Effector memory CD8-positive, alpha-beta T cell (primary cell): Measurements from ENCODE around the gene C6orf141.

Experiments used
- ATAC-seq: fragments of 150-1000 bp; cut with Tn5 transposase; replicated peaks from 2 replicates; pipeline ENCODE4 v1.10.0; 2021; ENCODE audit warnings: mild to moderate bottlenecking, moderate library complexity
- DNase-seq, 3 experiments: peaks; one replicate each; pipeline ENCODE4 v3.0.0; 2021
- H3K27ac Mint-ChIP-seq, 2 donors: one replicate each; pipeline ENCODE4 v1.8.0; 2022; ENCODE audit warnings: mild to moderate bottlenecking in 2 of 2, mixed read lengths in 2 of 2, moderate library complexity in 2 of 2
- H3K27me3 Mint-ChIP-seq, 2 donors: one replicate each; pipeline ENCODE4 v1.8.0; 2022; ENCODE audit warnings: mixed read lengths in 2 of 2
- H3K36me3 Mint-ChIP-seq: one replicate; pipeline ENCODE4 v1.8.0; 2022; ENCODE audit warnings: mild to moderate bottlenecking, moderate library complexity, mixed read lengths; ENCODE audit not compliant: insufficient read depth
- H3K4me1 Mint-ChIP-seq, 2 donors: one replicate each; pipeline ENCODE4 v1.8.0; 2022; ENCODE audit warnings: low read depth in 2 of 2, mixed read lengths in 2 of 2
- H3K4me3 Mint-ChIP-seq, 2 donors: one replicate each; pipeline ENCODE4 v1.8.0; 2022; ENCODE audit warnings: mild to moderate bottlenecking in 2 of 2, mixed read lengths in 2 of 2, moderate library complexity in 2 of 2
- H3K9me3 Mint-ChIP-seq, 2 donors: one replicate each; pipeline ENCODE4 v1.8.0; 2022; ENCODE audit warnings: mixed read lengths in 2 of 2

C6orf141 gene

DNA sequence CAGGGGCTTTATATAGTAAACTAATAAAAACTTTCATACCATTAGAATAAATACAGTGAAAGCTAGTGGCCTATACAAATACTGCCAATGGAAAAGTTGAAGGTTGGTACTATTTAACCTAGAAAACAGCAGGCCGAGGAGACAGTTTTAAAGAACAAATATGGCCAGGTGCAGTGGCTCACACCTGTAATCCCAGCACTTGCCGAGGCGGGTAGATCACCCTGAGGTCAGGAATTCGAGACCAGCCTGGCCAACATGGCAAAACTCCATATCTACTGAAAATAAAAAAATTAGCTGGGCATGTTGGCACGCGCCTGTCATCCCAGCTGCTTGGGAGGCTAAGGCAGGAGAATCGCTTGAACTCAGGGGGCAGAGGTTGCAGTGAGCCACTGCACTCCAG, 25.9 kb upstream of the C6orf141 start:
- no peak overlapping the region for H3K27ac Mint-ChIP-seq
- no peak for ATAC-seq
- DNase-seq = no peak
- H3K27me3 Mint-ChIP-seq = peaks cover 4 to 8% of the 10 kb centered on the region in 2 donors
- H3K4me1 Mint-ChIP-seq = no peaks in the 10 kb centered on the region
- no peaks in the 10 kb centered on the region for H3K9me3 Mint-ChIP-seq
- H3K4me3 Mint-ChIP-seq = no peak overlapping the region
- H3K36me3 Mint-ChIP-seq = no peaks in the 10 kb centered on the region

DNA sequence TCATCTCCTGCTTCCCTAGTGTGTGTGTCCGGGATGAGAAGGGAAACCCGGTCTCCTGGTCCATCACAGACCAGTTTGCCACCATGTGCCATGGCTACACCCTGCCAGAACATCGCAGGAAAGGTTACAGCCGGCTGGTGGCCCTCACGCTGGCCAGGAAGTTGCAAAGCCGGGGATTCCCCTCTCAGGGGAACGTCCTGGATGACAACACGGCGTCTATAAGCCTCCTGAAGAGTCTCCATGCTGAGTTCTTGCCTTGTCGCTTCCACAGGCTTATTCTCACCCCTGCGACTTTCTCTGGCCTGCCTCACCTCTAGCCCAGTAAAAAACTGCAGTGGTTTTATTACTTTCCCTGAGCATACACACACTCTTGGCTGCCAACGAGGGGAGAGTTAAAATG, 23.9 kb upstream of the C6orf141 start:
- no peak overlapping the region for H3K27ac Mint-ChIP-seq
- no peaks in the 10 kb centered on the region for H3K4me1 Mint-ChIP-seq
- H3K4me3 Mint-ChIP-seq = no peak overlapping the region
- ATAC-seq (no peak), DNase-seq (no peak)
- H3K9me3 Mint-ChIP-seq = no peaks in the 10 kb centered on the region
- H3K27me3 Mint-ChIP-seq = peaks cover 10% of the 10 kb centered on the region in 2 donors
- no peaks in the 10 kb centered on the region for H3K36me3 Mint-ChIP-seq

DNA sequence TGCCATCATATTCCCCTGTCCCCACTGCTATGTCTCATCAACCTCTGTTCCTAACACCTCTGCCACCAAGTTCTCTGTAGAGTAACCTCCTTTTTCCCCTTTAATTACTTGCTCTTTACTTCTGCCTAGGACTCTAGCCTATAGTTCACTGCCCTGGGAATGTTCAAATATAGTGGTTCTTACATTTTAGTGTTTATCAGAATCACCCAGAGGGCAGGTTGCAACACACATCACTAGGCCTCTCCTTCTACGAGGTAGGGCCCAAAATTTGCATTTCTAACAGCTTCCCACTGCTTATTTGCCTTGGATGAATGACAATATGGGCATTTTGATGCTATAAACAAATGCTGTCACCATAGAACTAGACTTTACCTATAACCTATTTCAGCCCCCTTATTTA, 23.1 kb upstream of the C6orf141 start:
- DNase-seq (no peak), ATAC-seq (no peak)
- no peak overlapping the region for H3K27ac Mint-ChIP-seq
- H3K36me3 Mint-ChIP-seq = no peaks in the 10 kb centered on the region
- no peaks in the 10 kb centered on the region for H3K9me3 Mint-ChIP-seq
- H3K4me3 Mint-ChIP-seq = no peak overlapping the region
- H3K27me3 Mint-ChIP-seq = peaks cover 10 to 16% of the 10 kb centered on the region in 2 donors
- H3K4me1 Mint-ChIP-seq = no peaks in the 10 kb centered on the region

DNA sequence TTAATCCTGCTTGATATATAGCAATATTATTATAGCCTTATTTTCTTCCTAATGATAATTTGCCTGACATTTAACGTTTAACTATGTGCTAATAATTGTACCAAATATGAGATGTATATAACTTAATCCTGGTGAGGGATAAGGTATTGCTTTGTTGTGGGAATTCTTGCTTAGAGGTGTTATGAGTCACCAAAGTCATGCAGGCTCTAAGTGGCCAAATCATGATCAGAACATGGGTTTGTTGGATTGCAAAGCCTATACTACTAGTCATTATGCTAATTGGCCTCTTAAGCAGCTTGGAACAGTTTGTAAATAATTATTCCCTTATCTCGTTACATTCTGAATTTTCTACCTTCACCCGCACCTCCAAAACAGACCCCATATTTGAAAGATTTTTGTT, 21.9 kb upstream of the C6orf141 start:
- Mint-ChIP-seq H3K4me3 (no peak overlapping the region), H3K4me1 (no peaks in the 10 kb centered on the region), H3K27ac (no peak overlapping the region), H3K9me3 (no peaks in the 10 kb centered on the region), H3K36me3 (no peaks in the 10 kb centered on the region), H3K27me3 (peaks cover 10 to 16% of the 10 kb centered on the region in 2 donors)
- no peak for DNase-seq
- no peak for ATAC-seq

DNA sequence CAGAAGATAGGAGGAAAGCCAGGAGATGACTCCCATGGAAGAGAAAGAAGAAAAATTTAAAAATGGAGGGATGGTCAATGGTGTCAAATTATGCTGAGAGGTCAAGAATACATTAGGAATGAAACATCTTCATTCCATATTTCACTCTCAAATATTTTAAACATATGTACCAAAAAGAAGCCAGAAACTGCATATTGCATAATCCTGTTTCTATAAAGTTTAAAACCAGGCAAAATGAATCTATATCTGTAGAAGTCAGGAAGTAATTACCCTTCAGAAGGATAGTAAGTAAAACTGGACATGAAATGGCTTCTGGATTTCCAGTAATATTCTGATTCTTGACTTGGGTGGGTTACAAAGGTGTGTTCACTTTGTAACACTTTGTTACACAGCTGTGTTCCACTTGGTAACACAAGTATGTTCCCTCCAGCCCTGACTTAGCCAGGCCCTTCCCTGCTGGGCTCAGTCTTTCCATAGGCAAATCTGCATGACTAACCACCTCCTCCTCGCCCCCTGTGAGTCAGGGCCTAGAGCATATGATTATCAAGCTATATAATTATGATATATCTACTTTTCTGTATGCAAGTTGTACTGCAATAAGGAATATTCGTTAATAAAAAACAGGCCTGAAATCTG, 20.2 kb upstream of the C6orf141 start:
- Mint-ChIP-seq H3K36me3 (no peaks in the 10 kb centered on the region), H3K4me3 (no peak overlapping the region), H3K9me3 (no peaks in the 10 kb centered on the region), H3K4me1 (no peaks in the 10 kb centered on the region), H3K27me3 (peaks cover 10 to 16% of the 10 kb centered on the region in 2 donors), H3K27ac (no peak overlapping the region)
- DNase-seq (no peak), ATAC-seq (no peak)

DNA sequence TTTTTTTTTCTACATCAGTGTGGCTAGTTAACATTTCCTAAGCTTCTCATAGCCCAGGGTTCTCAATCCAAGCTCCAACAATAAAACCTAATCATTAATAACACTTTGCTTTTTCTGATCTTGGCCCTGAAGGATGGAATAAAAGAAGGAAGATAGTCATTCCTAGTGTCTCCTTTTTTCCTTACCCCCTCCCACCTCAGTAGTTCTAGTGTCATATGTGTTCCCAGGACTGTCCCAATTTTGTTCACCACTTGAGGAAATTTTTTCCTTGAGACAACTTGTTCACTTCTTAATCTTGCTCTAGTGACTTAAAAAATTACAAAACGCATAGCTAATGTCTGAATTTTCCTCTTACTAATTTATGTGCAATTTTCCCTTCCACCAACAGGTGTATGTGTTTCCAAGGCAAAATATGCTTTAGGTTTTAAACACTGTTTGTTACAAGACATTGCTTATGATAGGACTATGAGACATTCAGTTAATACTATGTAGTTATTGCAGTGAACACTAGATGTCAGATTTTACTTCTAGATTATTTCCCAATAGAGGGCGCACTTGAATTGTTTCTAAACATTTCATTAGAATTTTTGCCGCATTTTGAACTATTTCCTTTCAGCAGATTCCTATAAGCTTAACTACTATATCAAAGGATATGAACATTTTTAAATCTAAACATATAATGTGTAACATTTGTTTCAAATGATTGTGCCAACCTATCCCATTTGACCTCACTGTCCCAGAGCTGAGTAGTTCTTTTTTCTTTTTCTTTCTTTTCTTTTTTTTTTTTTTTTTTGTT, 18.5 kb upstream of the C6orf141 start:
- peak; percentile 64 for ATAC-seq
- no peak for DNase-seq
- Mint-ChIP-seq H3K27me3 (peaks cover 10 to 16% of the 10 kb centered on the region in 2 donors), H3K4me1 (no peaks in the 10 kb centered on the region), H3K36me3 (no peaks in the 10 kb centered on the region), H3K27ac (no peak overlapping the region), H3K4me3 (peak overlapping the region in 1 of 2 donors; percentile 19), H3K9me3 (no peaks in the 10 kb centered on the region)

DNA sequence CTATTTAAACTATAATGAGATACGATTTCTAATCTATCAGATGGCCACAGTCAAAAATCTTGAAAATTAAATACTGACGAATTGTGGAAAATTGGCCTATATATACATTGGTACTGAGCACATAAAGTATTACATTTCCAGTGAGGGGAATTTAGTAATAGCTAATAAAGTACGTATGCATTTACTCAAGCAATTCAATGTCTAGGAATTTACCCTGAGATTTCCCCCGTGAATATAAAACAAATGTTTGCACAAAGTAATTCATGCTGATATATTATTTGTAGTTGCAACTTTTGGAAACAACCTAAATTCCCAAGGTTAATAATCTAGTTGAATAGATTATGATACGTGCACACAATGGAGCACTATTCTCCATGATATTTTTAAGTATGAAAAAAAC, 14.7 kb upstream of the C6orf141 start:
- Mint-ChIP-seq H3K4me1 (no peaks in the 10 kb centered on the region), H3K36me3 (no peaks in the 10 kb centered on the region), H3K4me3 (no peak overlapping the region), H3K27ac (no peak overlapping the region), H3K27me3 (peaks cover 0 to 5% of the 10 kb centered on the region in 2 donors), H3K9me3 (no peaks in the 10 kb centered on the region)
- ATAC-seq (no peak), DNase-seq (no peak)

DNA sequence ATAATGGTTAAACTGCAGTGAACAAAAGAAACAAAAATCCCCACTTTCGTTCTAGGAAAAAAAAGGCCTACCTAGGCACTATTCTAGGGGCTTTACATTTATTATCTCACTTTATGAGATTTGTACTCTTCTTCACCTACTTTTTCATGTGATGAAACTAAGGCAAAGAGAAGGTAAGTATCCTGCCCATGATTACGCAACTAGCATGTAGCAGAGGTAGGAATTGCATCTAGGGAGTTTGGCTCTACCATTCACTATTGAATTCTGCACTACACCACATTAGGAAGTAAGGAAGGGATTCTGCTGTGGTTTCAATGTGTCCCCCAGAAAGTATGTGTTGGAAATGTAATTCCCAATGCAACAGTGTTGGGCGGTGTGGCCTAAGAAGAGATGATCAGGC, 11.4 kb upstream of the C6orf141 start:
- Mint-ChIP-seq H3K36me3 (no peaks in the 10 kb centered on the region), H3K27me3 (no peaks in the 10 kb centered on the region), H3K9me3 (no peaks in the 10 kb centered on the region), H3K27ac (no peak overlapping the region), H3K4me1 (no peaks in the 10 kb centered on the region), H3K4me3 (no peak overlapping the region)
- ATAC-seq = no peak
- DNase-seq = no peak

DNA sequence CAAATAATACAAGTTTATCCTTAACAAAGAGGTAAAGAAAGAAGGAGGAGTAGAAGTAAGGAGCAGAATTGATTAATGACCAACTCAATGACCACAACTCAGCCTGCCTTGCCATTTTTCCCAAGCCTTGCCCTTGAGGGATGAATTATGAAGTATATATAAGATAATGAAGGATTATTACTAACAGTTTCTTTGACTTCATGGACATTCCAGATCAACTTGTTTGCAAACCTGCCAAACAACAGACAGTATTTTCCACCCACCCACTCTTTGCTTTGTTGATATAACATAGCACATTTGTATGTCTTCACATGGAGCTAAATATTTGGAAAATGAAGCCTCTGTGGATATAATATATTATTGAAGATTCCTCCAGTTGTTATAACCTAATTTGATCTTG, 9.9 kb upstream of the C6orf141 start:
- Mint-ChIP-seq H3K4me1 (no peaks in the 10 kb centered on the region), H3K4me3 (no peak overlapping the region), H3K27me3 (no peaks in the 10 kb centered on the region), H3K9me3 (no peaks in the 10 kb centered on the region), H3K36me3 (no peaks in the 10 kb centered on the region), H3K27ac (no peak overlapping the region)
- ATAC-seq = no peak
- DNase-seq = no peak

DNA sequence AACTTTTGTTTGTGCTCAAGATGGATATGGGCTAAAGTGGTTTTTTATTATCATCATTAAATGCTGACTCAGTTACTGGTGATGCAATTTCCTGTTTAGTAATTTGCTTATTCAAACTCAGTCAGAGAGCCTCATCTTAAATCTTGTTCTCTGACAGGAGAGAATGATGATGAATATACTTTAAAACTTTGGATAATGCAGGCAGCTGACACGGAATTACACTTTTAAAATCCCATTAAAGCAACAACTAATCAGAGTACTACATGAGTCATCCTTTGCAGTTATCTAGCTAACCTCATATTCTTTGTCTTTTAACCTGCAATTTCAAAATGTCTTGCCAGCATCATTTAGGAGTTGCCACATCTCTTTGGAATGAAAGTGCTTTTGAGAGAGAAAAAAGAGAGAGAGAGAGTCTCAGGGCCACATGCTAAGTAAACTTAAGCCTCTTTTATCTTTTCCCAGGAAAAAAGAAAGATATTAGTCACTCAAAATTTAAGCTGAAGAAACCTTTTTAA, 9.2 kb upstream of the C6orf141 start:
- Mint-ChIP-seq H3K4me3 (no peak overlapping the region), H3K4me1 (no peaks in the 10 kb centered on the region), H3K27ac (no peak overlapping the region), H3K36me3 (no peaks in the 10 kb centered on the region), H3K27me3 (no peaks in the 10 kb centered on the region), H3K9me3 (no peaks in the 10 kb centered on the region)
- ATAC-seq = no peak
- DNase-seq = no peak

DNA sequence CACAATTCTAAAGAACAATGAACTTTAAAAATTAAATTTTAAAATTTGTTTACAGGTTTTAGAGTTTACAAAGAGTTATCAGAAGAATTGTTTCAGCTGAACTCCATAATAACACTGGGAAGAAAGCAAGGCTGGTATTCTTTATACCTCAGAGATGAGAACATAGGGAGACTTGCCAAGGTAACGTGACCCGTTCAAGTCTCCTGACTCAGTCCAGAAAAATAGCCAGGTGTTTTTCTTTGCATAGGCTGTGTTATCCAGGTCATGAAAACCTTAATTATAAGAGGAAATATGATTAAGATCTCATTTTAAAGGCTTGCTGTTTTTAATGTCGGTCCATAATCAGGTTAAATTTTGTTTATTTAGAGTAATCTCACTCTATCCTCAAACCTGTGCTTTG, 8.5 kb upstream of the C6orf141 start:
- H3K36me3 Mint-ChIP-seq = no peaks in the 10 kb centered on the region
- no peaks in the 10 kb centered on the region for H3K27me3 Mint-ChIP-seq
- no peaks in the 10 kb centered on the region for H3K4me1 Mint-ChIP-seq
- no peak overlapping the region for H3K27ac Mint-ChIP-seq
- ATAC-seq = no peak
- no peaks in the 10 kb centered on the region for H3K9me3 Mint-ChIP-seq
- H3K4me3 Mint-ChIP-seq = no peak overlapping the region
- no peak for DNase-seq

DNA sequence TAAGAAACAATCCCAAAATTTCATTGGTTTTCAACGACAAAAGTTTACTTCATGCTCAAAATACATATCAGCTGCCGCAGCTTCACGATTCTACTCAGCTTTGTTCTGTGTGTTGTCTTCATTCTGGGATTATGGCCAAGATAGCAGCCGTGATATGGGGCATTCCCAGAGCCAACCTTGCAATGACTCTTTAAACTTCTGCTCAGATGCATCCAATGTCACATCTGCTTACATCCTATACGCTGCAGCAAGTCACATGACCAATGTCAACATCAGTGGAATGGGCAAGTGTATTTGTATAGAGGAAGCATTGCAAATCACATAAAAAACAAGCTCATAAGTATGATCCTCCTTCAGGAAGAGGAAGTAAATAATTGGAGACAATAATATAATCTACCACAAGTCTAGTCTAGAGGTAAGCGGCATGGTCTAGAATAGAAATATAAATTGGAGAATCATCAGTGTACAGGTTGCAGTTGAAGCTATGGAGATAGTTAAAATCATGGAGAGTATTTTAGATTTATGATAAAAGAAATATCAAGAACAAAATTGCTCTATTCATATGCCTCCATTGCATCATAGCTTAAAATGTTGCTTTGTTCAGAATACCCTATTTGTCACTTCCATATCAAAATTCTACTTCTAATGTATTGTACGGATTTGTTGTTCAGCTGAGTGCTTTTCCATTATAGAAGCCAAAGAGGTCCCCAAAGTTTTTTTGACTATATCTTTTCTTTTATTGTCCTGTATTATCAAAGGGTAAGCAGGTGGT, 7.2 kb upstream of the C6orf141 start:
- Mint-ChIP-seq H3K36me3 (no peaks in the 10 kb centered on the region), H3K27ac (no peak overlapping the region), H3K9me3 (no peaks in the 10 kb centered on the region), H3K4me3 (no peak overlapping the region), H3K27me3 (no peaks in the 10 kb centered on the region), H3K4me1 (no peaks in the 10 kb centered on the region)
- ATAC-seq = no peak
- DNase-seq = no peak

DNA sequence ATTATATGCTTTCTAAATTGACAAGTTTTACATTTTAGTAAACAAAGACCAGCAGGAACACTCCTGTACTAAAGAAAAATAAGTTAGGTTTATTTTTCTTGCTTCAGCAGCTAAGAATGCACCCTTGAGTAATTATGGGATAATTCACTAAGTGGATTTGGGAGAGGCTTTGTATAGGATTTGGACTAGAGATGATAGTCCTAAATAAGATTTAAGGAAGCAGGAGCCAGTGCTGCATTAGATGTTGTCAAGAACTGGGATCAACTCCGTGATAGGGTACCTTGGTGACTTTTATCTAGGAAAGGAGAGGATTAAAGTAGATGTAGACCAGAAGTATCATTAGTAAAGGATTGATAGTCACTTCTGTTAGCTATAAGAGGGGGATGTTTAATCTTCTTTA, 4.1 kb upstream of the C6orf141 start:
- Mint-ChIP-seq H3K4me3 (no peak overlapping the region), H3K36me3 (no peaks in the 10 kb centered on the region), H3K27me3 (peaks cover 16 to 24% of the 10 kb centered on the region in 2 donors), H3K9me3 (no peaks in the 10 kb centered on the region), H3K27ac (no peak overlapping the region), H3K4me1 (peaks cover 10 to 13% of the 10 kb centered on the region in 2 donors)
- DNase-seq (no peak), ATAC-seq (no peak)
